Hematopoietic multipotent progenitor cell (in vitro differentiated cells): Measurements from ENCODE around the gene TBCB. TPM values are rescaled to one million over a fixed set of nuclear protein-coding genes. Genes with fewer than 3 reads are reported as not detected.
"Not testable (repeated sequence)": the region's sequence is repeated elsewhere in the genome, so short reads cannot be mapped to it uniquely, and the experiment has no call there.

Experiments
- DNase-seq, 3 donors: peaks; one replicate each; pipeline ENCODE4 v3.0.0-alpha.2; 2011 to 2015; ENCODE audit warnings: low read depth in 2 of 3, low spot score in 2 of 3
- total RNA-seq: library from RNA; depleted of rRNA; stranded (reverse); fragments of >200 nt; gene quantifications from one replicate; pipeline ENCODE4 v1.2.3, GENCODE V29; 2012

Gene TBCB
- total RNA-seq, 1 donor = 198 TPM

DNA sequence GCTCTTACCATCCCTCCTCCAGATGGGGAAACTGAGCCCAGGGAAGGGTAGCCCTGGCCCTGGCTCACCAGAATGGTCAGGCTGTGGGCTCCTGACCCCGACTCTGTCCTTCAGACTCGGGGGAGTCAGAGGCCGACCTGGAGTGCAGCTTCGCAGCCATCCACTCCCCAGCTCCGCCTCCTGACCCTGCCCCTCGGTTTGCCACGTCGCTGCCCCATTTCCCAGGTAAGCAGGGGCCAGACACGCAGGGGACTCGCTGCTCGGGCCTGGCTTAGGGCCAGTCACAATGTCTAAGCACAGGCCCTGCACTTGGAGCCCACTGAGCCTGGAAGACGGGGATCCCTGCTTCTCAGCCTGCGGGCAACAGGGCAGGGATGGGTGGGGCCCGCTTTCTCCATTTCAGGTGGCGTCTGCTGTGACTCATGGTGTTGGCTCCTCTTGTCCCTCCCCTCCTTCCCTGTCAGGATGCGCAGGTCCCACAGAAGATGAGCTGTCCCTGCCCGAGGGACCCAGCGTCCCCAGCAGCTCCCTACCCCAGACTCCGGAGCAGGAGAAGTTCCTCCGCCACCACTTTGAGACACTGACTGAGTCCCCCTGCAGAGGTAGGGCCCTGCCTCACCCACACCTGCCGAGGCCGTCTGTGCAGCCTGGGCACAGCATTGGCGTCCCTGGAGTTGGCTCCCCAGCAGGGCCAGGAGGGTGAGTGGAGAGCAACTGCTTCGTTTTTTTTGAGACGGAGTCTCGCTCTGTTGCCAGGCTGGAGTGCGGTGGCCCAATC, 13.5 kb upstream of the TBCB start:
- no peak for DNase-seq

DNA sequence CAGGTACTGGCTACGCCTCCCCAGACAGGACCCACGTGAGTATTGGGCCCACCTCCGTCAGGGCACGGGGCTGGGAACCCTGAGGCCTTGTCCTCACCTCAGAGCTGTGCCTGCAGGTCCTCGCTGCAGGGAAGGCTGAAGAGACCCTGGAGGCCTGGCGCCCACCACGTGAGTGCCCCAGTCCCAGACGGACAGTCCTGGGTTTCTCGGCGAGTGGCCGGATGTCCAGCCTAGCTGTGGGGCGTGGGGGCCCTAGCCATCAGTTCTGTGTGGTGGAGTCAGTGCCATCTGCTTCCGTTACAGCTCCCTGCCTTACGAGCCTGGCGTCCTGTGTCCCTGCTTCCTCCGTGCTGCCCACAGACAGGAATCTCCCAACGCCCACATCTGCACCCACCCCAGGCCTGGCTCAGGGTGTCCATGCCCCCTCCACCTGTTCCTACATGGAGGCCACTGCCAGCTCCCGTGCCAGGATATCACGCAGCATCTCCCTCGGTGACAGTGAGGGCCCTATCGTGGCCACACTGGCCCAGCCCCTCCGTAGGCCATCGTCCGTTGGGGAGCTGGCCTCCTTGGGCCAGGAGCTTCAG, 12.1 kb upstream of the TBCB start:
- DNase-seq = no peak

DNA sequence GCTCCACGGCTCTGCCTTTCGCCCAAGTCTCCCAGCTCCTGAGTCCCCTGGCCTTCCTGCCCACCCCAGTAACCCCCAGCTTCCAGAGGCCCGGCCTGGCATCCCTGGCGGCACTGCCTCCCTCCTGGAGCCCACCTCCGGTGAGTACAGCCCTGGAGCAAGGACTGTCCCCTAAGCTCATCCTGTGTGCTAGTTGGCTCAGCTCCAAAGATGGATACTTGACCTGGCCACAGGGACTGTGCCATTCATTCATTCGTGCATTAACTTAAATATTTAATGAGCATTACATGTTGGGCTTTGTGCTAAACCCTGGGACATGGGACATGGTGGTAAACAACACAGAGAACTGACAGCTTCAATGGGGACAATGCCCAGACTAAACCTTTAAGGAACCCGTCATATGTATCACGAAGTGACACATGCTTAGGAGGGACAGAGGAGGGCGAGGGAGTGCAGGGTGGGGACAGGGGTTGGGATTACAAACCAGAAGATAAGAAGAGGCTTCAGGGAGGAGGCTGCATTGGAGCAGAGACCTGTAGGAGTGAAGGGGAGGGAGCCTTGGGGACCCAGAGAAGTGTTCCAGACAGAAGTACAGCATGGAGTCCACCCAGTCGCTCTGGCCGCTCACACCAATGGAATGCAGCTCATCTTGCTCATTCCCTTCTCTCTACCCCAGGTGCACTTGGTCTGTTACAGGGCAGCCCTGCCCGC, 11.3 kb upstream of the TBCB start:
- no peak for DNase-seq

DNA sequence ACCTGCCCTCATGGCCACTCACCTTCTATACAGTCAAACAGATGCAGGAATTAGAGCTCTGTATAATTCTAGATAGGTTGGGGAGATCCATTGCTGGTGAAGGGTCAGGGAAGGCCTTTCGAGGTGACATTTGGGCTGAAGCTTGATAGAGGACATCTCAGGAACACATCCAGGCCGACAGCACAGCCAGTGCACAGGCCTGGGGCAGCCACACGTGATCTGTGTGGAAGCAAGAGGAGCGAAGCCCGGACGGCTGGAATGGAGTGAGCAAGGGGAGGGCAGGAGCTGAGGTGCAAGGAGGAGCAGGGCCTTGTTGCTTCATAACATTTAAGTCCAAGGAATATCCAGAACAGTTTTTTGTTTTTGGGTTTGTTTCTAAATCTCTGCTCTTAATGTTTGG, 8.8 kb upstream of the TBCB start:
- no peak for DNase-seq

DNA sequence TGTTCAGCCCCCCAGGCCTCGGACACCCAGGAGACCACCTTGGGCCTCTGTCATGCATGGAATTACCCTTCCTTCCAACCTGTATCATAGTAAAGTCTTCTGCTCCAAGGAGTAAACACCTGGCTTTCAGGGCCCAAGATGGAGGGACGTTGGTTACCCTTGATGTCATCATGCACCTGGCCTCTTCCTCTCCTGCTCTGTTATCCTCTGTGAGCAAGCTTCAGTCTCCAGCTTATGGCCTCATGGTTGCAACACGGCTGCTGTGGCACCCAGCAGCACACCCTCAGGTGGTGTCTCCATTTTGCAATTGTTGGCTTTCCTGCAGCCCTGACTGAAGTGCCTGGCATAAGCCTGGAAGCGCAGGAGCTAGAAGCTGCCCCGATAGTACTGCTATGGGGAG, 8.3 kb upstream of the TBCB start:
- no peak for DNase-seq

DNA sequence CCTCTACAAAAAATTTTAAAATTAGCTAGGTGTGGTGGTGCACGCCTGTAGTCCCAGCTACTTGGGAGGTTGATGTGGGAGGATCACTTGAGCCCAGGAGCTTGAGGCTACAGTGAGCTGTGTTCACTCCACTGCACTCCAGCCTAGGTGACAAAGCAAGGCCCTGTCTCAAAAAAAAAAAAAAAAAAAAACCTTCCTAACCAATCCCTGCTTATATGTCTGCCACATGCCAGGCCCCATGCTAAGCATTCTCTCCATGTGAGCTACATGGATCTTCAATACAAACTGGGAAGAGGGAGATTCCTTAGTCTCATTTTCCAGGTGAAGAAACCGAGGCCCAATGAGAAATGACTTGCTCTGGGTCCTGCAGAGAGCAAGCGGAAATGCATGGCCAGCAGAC, 6.6 kb upstream of the TBCB start:
- no peak for DNase-seq

DNA sequence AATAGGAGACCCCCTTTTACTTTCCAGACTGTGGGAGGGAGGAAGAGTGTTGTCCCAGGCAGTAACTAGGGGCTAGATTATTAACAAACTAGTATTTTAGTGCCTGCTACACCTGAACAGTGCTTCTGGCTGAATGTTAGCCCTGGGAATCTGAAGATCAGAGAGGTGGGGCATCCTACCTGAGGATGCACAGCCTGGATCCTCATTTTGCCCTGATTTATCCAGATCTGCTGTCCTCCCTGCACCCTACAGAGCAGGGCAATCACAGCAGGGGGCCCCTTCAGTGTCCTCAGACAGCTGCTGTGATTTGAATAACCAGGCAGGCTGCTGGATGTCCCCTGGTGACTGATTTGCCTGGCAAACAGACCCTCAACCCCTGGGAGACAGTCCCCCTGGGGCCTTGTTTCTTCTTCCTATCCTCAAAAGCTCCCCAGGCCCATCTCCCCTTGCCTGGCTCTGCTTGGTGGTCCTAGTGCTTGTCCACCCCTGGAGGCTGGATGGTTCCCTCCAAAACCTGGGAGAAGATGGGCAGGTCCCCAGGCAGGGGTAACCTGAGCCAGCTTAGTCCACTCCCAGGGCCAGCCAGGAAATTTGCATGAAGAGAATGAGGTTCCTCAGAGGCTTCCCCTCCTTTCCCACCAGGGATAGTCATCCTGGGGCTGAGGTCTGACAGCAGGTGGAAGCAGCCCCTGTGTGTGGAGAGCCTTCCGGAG, 4.6 kb upstream of the TBCB start, which contains the start of gene OVOL3:
TSS of gene OVOL3 (plus strand) at position 657 of the 713 bp plus-strand sequence. CDS start 60 bp downstream, outside the sequence.
- no peak for DNase-seq

DNA sequence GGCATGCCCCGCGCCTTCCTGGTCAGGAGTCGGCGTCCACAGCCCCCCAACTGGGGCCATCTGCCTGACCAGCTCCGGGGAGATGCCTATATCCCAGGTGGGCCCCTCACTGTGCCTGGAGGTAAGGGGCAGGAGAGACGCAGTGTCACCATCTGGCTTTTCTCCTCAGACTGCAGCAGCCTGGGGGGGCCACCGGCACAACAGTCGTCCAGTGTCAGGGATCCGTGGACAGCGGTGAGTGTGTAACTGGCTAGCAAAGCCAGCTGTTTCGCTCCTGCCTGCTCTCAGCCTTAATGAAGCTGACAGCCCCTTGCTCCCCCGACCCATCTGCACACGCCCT, 4.1 kb upstream of the TBCB start:
- DNase-seq = no peak

DNA sequence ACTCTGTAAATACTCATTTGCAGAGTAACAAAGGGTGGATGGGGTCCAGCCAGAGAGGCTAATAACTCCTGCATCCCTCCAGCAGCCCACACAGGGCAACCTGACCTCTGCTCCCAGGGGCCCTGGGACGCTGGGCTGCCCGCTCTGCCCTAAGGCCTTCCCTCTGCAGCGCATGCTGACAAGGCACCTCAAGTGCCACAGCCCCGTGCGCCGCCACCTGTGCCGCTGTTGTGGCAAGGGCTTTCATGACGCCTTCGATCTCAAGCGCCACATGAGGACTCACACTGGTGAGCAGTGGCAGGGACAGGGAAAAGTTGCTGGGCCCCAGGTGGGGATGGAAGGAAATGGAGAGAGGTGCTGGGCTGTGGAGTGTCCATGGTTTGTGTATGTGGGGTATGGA, 2.6 kb upstream of the TBCB start:
- DNase-seq = no peak

DNA sequence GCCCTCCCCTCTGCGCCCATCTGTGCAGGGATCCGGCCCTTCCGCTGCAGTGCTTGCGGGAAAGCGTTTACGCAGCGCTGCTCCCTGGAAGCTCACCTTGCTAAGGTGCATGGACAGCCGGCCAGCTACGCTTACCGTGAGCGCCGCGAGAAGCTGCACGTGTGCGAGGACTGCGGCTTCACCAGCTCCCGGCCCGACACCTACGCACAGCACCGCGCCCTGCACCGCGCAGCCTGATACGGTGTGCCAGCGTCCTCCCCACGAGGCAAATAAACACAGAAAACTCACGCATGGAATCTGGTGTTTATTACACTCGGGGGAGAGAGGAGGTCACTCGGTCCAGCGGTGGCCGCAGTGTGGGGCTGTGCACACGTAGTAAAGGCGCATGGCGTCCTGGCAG, 1.8 kb upstream of the TBCB start:
- DNase-seq = no peak

DNA sequence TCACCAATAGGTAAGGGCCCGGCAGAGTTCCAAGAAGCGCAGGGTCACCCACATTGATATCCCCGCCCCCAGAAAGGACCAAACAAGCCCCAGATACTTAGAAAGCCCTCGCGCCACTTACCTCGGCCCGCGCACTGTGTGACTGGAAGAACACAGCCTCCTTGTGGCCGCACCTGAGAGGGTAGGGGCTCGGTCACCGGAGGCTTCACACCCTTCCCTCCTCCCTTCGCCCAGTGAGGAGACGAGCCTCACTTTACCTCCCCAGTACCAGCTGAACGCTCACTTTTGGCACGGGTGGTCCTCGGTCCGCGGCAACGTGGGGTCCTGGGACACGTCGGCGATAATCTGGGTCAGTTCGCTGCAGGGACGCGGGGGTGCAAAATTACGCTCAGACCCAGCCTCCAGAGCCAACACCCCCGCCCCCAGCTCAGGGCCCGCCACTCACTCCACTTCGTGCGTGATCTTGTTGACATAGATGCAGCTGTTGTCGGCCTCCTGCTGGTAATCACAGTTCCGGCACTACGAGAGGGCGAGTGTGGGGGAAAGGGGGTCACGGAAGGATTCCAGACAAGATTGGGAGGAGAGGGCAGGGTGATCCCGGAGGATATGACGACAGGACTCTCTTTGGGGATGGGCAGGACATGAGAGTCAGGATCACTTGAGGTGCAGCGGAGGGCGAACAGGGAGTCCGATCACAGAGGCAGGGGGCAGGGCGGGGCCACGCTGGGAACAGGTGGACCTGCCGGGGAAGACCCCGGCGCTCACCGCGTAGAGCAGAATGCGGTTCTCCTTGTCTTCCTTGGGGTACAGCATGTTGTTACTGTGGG, 1.2 kb upstream of the TBCB start:
- peak in 2 of 3 donors; percentile 16 to 18 for DNase-seq

DNA sequence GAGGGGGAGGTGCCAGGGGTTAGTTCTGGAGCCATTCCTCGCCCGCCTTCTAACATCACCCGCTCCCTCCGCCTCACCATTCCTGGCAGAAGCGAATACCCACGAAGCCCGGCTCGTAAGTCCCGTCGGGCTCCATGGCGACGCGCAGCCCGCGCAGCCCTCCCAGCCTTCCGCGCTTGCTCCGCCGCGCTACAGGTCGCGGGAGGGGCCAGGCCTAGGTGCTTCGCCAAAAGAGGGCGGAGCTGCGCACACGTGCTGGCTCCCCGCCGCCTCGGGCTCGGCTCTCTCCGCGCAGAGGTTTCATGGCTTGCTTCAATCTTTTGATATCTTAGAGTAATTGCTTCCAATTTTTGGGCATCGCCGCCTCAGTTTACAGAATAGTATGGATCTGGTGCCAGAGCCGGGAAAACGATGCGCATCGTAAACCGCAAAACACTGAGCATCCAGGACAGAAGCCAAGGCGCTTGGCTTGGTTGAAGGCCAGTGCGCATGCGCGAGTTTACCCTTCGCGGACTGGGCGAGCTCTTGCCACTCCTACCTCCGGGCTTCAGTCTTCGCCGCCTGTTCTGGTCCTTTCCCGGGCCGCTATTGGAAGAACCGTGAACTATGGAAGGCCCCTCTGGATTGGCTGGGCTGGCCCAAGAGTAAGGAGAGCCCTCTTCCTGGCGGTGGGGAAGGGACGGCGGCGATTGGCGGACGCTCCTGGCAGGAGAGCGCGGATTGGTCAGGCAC, 381 bp upstream of the TBCB start, which contains the start of gene POLR2I:
TSS of gene POLR2I (minus strand) at position 155 of the 732 bp plus-strand sequence. CDS start at position 136, 19 bp downstream.
- DNase-seq = peak; percentile 98 to 100 (median 100)

DNA sequence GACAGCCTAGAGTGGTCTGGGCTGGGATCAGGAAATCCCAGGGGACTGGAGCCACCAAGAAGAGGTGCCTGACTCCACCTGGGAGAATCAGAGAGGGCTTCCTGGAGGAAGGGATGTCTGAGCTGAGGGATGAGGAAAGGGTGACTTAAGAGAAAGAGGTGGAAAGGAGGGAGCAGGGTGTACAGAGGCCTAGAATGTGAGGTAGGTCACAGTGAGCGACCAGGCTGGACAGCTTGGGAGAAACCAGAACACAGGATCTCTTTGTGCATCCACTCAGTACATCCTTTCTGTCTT, 1.0 kb downstream of the TBCB start:
- DNase-seq = no peak

DNA sequence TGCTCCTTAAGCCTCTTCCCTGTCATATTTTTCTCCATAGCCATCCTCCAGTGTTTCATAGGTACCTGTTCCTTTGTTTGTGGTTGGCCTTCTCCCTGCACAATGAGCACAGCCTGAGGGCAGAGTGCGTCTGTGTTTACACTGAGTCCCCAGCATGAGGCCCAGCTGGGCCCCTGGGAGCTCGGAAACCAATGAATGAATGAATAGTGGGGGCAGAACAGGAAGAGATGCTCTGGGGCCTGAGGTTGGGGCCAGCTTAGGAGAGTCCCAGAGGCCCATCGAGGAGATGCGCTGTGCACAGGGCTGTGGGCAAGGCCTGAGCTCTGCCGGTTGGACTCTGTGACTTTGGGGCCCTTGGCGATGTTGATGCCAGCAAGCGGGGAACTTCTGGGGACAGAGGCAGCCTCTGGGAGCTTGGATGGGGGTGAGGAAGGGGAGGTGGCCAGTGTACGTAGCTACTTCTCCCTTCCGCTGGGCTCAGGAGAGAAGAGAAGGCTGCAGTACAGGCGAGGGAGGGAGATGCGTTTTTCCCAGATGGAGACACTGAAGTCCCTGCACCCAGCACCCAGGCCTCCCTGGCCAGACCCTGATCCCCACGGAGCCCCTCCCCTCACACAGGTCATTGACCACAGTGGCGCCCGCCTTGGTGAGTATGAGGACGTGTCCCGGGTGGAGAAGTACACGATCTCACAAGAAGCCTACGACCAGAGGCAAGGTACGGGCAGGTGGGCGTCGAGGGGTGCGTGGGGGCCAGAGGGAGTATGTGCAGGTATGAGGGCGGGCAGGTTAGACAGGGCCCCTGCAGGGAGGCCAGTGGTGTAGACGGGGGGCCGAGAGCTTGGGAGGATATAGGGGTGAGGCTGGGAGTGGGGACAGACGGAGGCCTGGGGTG, 5.1 kb downstream of the TBCB start:
- no peak for DNase-seq

DNA sequence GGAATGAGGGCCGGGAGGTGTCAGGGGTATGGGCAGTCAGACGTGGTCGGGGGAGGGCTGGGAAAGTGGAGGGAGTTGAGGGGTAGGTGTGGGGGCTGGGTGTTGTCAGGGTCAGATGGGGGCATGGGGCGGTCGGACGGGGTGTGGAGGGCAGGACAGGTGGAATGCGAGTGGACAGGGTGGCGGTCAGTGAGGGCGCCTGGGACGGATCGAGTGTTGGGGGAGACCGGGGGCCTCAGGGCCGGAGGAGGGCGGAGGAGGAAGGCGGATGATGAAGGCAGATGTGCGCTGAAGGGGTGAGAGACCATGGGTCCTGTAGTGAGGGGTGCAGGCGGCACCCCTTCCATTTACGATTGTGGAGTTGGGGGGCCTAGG, 5.7 kb downstream of the TBCB start:
- DNase-seq = no peak

DNA sequence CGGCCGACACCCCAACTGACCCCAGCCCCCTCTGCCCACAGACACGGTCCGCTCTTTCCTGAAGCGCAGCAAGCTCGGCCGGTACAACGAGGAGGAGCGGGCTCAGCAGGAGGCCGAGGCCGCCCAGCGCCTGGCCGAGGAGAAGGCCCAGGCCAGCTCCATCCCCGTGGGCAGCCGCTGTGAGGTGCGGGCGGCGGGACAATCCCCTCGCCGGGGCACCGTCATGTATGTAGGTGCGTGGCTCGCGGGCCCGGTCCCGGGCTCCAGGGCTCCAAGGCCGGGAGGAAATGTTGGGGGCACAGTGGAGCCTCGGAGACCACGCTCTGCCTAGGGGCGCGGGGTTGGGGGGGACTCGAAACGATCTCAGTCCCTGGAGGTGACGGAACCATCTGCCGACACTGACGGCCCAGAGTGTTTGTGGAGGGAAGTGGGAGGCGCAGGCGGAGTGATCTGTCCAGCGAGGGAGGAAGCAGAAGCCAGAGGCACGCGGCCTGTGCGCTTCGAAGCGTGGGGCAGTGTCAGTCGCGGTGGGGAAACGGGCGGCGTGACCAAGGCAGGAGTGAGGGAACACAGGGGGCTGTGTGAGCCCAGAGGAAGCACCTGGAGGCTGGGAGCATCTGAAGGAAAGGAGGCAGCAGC, 6.3 kb downstream of the TBCB start:
- DNase-seq = no peak

DNA sequence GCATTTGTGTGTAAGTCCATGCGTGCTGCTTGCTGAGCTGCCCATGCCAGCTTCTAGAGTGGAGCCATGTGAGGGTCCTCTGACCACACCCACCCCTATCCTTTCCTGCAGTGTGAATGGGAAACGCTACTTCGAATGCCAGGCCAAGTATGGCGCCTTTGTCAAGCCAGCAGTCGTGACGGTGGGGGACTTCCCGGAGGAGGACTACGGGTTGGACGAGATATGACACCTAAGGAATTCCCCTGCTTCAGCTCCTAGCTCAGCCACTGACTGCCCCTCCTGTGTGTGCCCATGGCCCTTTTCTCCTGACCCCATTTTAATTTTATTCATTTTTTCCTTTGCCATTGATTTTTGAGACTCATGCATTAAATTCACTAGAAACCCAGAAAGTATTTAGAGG, 10.3 kb downstream of the TBCB start:
- no peak for DNase-seq

DNA sequence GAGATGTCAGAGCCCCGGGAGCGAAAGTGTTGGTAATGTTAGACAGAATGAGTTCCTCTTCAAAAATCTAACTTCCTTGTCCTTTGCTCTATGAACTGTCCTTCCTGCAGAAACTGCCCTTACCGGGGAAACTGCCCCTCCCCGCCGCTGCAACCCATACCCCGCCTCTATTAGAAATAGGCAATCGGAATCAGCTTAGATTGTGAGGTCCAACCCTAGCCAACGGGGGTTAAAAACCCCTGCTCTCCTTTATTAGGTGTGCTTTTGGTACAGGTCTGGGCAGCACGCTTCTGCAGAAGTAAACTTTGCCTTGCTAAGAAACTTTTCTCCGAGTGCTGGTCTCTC, 13.1 kb downstream of the TBCB start:
- DNase-seq = no peak

DNA sequence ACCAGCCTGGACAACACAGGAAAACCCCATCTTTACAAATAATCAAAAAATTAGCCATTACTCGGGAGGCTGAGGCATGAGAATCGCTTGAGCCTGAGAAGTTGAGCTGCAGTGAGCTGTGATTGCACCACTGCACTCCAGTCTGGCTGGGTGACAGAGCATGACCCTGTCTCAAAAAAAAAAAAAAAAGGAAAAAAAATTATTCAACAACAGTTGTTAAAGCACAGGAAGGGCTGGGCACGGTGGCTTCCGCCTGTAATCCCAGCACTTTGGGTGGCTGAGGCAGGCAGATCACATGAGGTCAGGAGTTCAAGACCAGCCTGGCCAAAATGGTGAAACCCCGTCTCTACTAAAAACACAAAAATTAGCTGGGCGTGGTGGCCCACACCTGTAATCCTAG, 16.0 kb downstream of the TBCB start:
- DNase-seq = not testable (repeated sequence)
